A549 (cell line): Measurements from ENCODE around the gene FSIP2. TPM values are rescaled to one million over a fixed set of nuclear protein-coding genes. Genes with fewer than 3 reads are reported as not detected.

Experiments used
- ATAC-seq, 2 experiments: fragments of 200-7000 bp in 1 of 2; fragments of >200 bp in 1 of 2; cut with Nextera tagmentation in 1 of 2; cut with Tn5 transposase in 1 of 2; 3 replicates each; pipeline versions ENCODE4 v1.8.0 to v1.9.1; 2018 to 2020; ENCODE audit warnings: mild to moderate bottlenecking in 1 of 2, moderate library complexity in 1 of 2
- CTCF ChIA-PET: fragments of 300-600 bp; sonication (Branson Sonifier 250); formaldehyde crosslinking; extraction: SDS; loops from one replicate; lab custom pipeline; 2021; ENCODE audit warnings: antibody characterized with exemption, inconsistent platforms; lab: Yijun Ruan, JAX
- POLR2A ChIA-PET: fragments of 350-600 bp; formaldehyde crosslinking; extraction: SDS; loops from one replicate; lab custom pipeline; 2021; ENCODE audit warnings: antibody characterized with exemption, inconsistent platforms; lab: Yijun Ruan, JAX
- DNase-seq, 2 experiments: peaks; one replicate each; pipeline versions ENCODE4 v3.0.0 to v3.0.0-alpha.2; 2011 to 2016; ENCODE audit warnings: low read depth in 1 of 2, low spot score in 1 of 2
- FAIRE-seq: peaks from 2 replicates; lab custom pipeline; 2011; peaks lifted over from hg19 to GRCh38; lab: Jason Lieb, UNC
- H3K27ac ChIP-seq, 2 experiments: fragments of >200 bp; sonication (Bioruptor Twin); formaldehyde crosslinking; 3 replicates each; pipeline ENCODE4 v1.5.1; 2016 to 2017
- H3K4me1 ChIP-seq: fragments of >200 bp; sonication (Bioruptor Twin); formaldehyde crosslinking; 3 replicates; pipeline ENCODE4 v1.6.1; 2016
- H3K4me2 ChIP-seq: fragments of >200 bp; sonication (Bioruptor Twin); formaldehyde crosslinking; 3 replicates; pipeline ENCODE4 v1.6.1; 2016
- H3K4me3 ChIP-seq: fragments of >200 bp; sonication (Bioruptor Twin); formaldehyde crosslinking; 3 replicates; pipeline ENCODE4 v1.5.1; 2016
- H3K9me3 ChIP-seq: fragments of >200 bp; sonication (Bioruptor Twin); formaldehyde crosslinking; 3 replicates; pipeline ENCODE4 v1.6.1; 2016
- BCL3 ChIP-seq: fragments of >200 bp; sonication (Bioruptor Twin); formaldehyde crosslinking; IDR thresholded peaks from 3 replicates; pipeline ENCODE4 v1.6.1; 2016
- BHLHE40 ChIP-seq: IDR thresholded peaks from 2 replicates; pipeline ENCODE4 v1.6.1; 2012; ENCODE audit warnings: low read depth, low read length, inconsistent platforms
- CEBPB ChIP-seq, 2 experiments: fragments of >200 bp in 1 of 2; sonication (Bioruptor Twin) in 1 of 2; formaldehyde crosslinking in 1 of 2; IDR thresholded peaks; 2 replicates each; pipeline ENCODE4 v1.6.1; 2012 to 2016
- CHD4 ChIP-seq: fragments of 200-600 bp; sonication (generic); IDR thresholded peaks from 2 replicates; pipeline ENCODE4 v1.6.1; 2016; ENCODE audit warnings: antibody characterized with exemption, mild to moderate bottlenecking, borderline replicate concordance
- CTCF ChIP-seq: fragments of >200 bp; sonication (Bioruptor Twin); formaldehyde crosslinking; IDR thresholded peaks from 3 replicates; pipeline ENCODE4 v1.5.1; 2016
- ELK1 ChIP-seq: fragments of 150-350 bp; IDR thresholded peaks from 2 replicates; pipeline ENCODE4 v1.6.1; 2014; ENCODE audit warnings: low read depth, mild to moderate bottlenecking, low read length
- EP300 ChIP-seq, 2 experiments: fragments of >200 bp; sonication (Bioruptor Twin); formaldehyde crosslinking; IDR thresholded peaks; 2 replicates in 1 of 2; 3 replicates in 1 of 2; pipeline ENCODE4 v1.6.1; 2016 to 2017
- FOSL2 ChIP-seq, 2 experiments: fragments of 450-650 bp in 1 of 2; fragments of >200 bp in 1 of 2; sonication (Bioruptor Twin) in 1 of 2; formaldehyde crosslinking; IDR thresholded peaks; 2 replicates each; pipeline versions ENCODE4 v1.5.0 to v1.6.1; 2016 to 2020; ENCODE audit warnings: mild to moderate bottlenecking in 1 of 2, moderate library complexity in 1 of 2
- FOXS1 ChIP-seq: fragments of 250-450 bp; sonication (Bioruptor Pico); IDR thresholded peaks from 2 replicates; pipeline ENCODE4 v1.5.0; 2020; ENCODE audit warnings: mild to moderate bottlenecking, moderate library complexity
- HDAC2 ChIP-seq: fragments of 200-600 bp; sonication (generic); IDR thresholded peaks from 2 replicates; pipeline ENCODE4 v1.6.1; 2016
- HEYL ChIP-seq: fragments of 250-450 bp; sonication (Bioruptor Pico); IDR thresholded peaks from 2 replicates; pipeline ENCODE4 v1.8.0; 2021; ENCODE audit warnings: mild to moderate bottlenecking, moderate library complexity
- HMGXB4 ChIP-seq: fragments of 250-450 bp; sonication (Bioruptor Pico); IDR thresholded peaks from 2 replicates; pipeline ENCODE4 v1.5.0; 2021; ENCODE audit warnings: mild to moderate bottlenecking, moderate library complexity, borderline replicate concordance
- KDM1A ChIP-seq: fragments of 200-600 bp; sonication (generic); IDR thresholded peaks from 2 replicates; pipeline ENCODE4 v1.6.1; 2016; ENCODE audit warnings: low read depth, mild to moderate bottlenecking
- NR3C1 ChIP-seq: fragments of >200 bp; sonication (Bioruptor Twin); formaldehyde crosslinking; IDR thresholded peaks from 3 replicates; pipeline ENCODE4 v1.6.1; 2017
- POLR2A ChIP-seq: IDR thresholded peaks from 2 replicates; pipeline ENCODE4 v1.6.1; 2012; ENCODE audit warnings: mild to moderate bottlenecking, low read length
- RARB ChIP-seq: fragments of 250-450 bp; sonication (Bioruptor Pico); IDR thresholded peaks from 2 replicates; pipeline ENCODE4 v1.8.0; 2021; ENCODE audit warnings: mild to moderate bottlenecking, moderate library complexity
- RCOR1 ChIP-seq: fragments of 150-350 bp; IDR thresholded peaks from 2 replicates; pipeline ENCODE4 v1.6.1; 2014; ENCODE audit warnings: antibody characterized with exemption, low read length, low read depth
- RFX5 ChIP-seq: fragments of 450-650 bp; IDR thresholded peaks from 2 replicates; pipeline ENCODE4 v1.7.1; 2014; ENCODE audit warnings: antibody characterized with exemption, mild to moderate bottlenecking, moderate library complexity
- RNF2 ChIP-seq: fragments of 200-600 bp; sonication (generic); IDR thresholded peaks from 2 replicates; pipeline ENCODE4 v1.6.1; 2016; ENCODE audit warnings: low read depth, mild to moderate bottlenecking, antibody characterized with exemption, moderate library complexity, borderline replicate concordance
- USF2 ChIP-seq: fragments of 450-650 bp; IDR thresholded peaks from 2 replicates; pipeline ENCODE4 v1.6.1; 2014; ENCODE audit warnings: antibody characterized with exemption
- WGBS: methylation state at CpG from one replicate; pipeline ENCODE4 v1.1.6; 2017; ENCODE audit errors: missing lambda C conversion rate; 5-methylcytosine and 5-hydroxymethylcytosine counted together
- polyA plus RNA-seq, 4 experiments: library from polyadenylated mRNA; depleted of rRNA in 3 of 4; stranded (reverse); fragments of >200 nt; fragmentation: RNase III in 1 of 4; extraction: RNeasy Plus Mini Kit Qiagen cat#74134 plus additional on column Dnase treatment in 1 of 4; gene quantifications; 2 replicates in 3 of 4; 3 replicates in 1 of 4; pipeline ENCODE4 v1.2.3, GENCODE V29; 2011 to 2017

The FSIP2 gene
- polyA plus RNA-seq, 2 of the 4 experiments (the other 2 are of a cell fraction) = 0.01 TPM; not detected in 1

- TF ChIP-seq ELK1 = no peak
These were observed 87.0 kb downstream of the FSIP2 start (continued) for GRCh38 chr2:185825557-185825956.

GRCh38 chr2:185828326-185828725 lies 89.7 kb downstream of the FSIP2 start:
- no peak for FAIRE-seq
- Histone ChIP-seq H3K9me3 (no peaks in the 10 kb centered on the region), H3K4me1 (no peaks in the 10 kb centered on the region), H3K27ac (no peak overlapping the region), H3K4me2 (no peak overlapping the region), H3K4me3 (no peak overlapping the region)
- POLR2A ChIA-PET = no interaction called here
- no peak for TF ChIP-seq BCL3
- no peak for TF ChIP-seq NR3C1
- 16% methylated on average over 3 of the region's 3 CpGs for WGBS
- CTCF ChIA-PET = no interaction called here
- ATAC-seq = no peak
- DNase-seq = no peak

GRCh38 chr2:185833864-185834263 lies 95.3 kb downstream of the FSIP2 start:
- no peak for DNase-seq

GRCh38 chr2:185835974-185836373 lies 97.4 kb downstream of the FSIP2 start:
- WGBS = 55% methylated on average over 8 of the region's 8 CpGs
- no peak for ATAC-seq
- TF ChIP-seq CHD4 = no peak
- TF ChIP-seq FOSL2 (IDR thresholded peaks at IDR 0.05) = no peak
- no peak for TF ChIP-seq FOSL2 (CRISPR knock-in tag; IDR thresholded peaks at IDR 0.05)
- no peak for TF ChIP-seq FOXS1 (CRISPR knock-in tag)
- TF ChIP-seq EP300 (IDR thresholded peaks at IDR 0.05) = no peak
- no peak for TF ChIP-seq KDM1A
- TF ChIP-seq RCOR1 = no peak
- no peak for TF ChIP-seq RNF2
- no peak for TF ChIP-seq HDAC2
- no peak for TF ChIP-seq HEYL (CRISPR knock-in tag)
- TF ChIP-seq ELK1 = no peak
- DNase-seq = no peak
- no peak overlapping the region for H3K4me3 ChIP-seq
- H3K4me2 ChIP-seq = no peak overlapping the region
- H3K4me1 ChIP-seq = no peaks in the 10 kb centered on the region
- CTCF ChIA-PET = no interaction called here
- POLR2A ChIA-PET = no interaction called here
- FAIRE-seq = no peak
- no peaks in the 10 kb centered on the region for H3K9me3 ChIP-seq
- H3K27ac ChIP-seq = no peak overlapping the region

More at GRCh38 chr2:185833864-185834263, 95.3 kb downstream of the FSIP2 start:
- FAIRE-seq = no peak
- Histone ChIP-seq H3K4me2 (no peak overlapping the region), H3K4me3 (no peak overlapping the region), H3K27ac (no peak overlapping the region), H3K9me3 (no peaks in the 10 kb centered on the region)
- ATAC-seq = no peak
- POLR2A ChIA-PET = no interaction called here
- CTCF ChIA-PET = no interaction called here
- 8% methylated on average over 1 of the region's 1 CpG for WGBS
- TF ChIP-seq FOSL2 (IDR thresholded peaks at IDR 0.05) (no peak), FOSL2 (CRISPR knock-in tag; IDR thresholded peaks at IDR 0.05) (0 out of 2 replicates have a peak, but pooled peaks have one; percentile 17), BHLHE40 (no peak)
- TF ChIP-seq, all 56 proteins: peak for 1
- no peaks in the 10 kb centered on the region for H3K4me1 ChIP-seq

GRCh38 chr2:185854885-185855284 lies 116.3 kb downstream of the FSIP2 start:
- ChIA-PET POLR2A (no interaction called here), CTCF (no interaction called here)
- DNase-seq (no peak), FAIRE-seq (no peak), ATAC-seq (no peak)
- Histone ChIP-seq H3K9me3 (no peaks in the 10 kb centered on the region), H3K4me1 (no peaks in the 10 kb centered on the region), H3K4me2 (no peak overlapping the region), H3K4me3 (no peak overlapping the region), H3K27ac (no peak overlapping the region)
- 23% methylated on average over 4 of the region's 4 CpGs for WGBS
- TF ChIP-seq CTCF (no peak), RARB (CRISPR knock-in tag) (no peak), KDM1A (no peak), CEBPB (IDR thresholded peaks at IDR 0.05) (no peak), HDAC2 (no peak), USF2 (no peak), HMGXB4 (CRISPR knock-in tag) (no peak), HEYL (CRISPR knock-in tag) (no peak), RFX5 (no peak), POLR2A (no peak)
